Sciatic nerve (tissue), 2 donors: ENCODE data around the gene TEX54. TPM values are rescaled to one million over a fixed set of nuclear protein-coding genes. Genes with fewer than 3 reads are reported as not detected.
"Not testable (repeated sequence)": the region's sequence is repeated elsewhere in the genome, so short reads cannot be mapped to it uniquely, and the experiment has no call there.

Experiments used
- ATAC-seq: fragments of 200-7000 bp; cut with Tn5 transposase; one replicate; pipeline ENCODE4 v1.9.1; 2020; ENCODE audit warnings: mild to moderate bottlenecking, moderate library complexity
- DNase-seq: peaks from one replicate; pipeline ENCODE4 v3.0.0-alpha.2; 2020; ENCODE audit warnings: low spot score
- intact Hi-C: fragments of 100-400 bp; cut with DNase I; formaldehyde crosslinking; loops from one replicate; pipeline ENCODE4 v1.14.2; 2022
- total RNA-seq: library from RNA; stranded (reverse); fragmentation: NEBNext Ultra II Directional; extraction: Animal tissue kit (Norgen Biotek cat#: 25700); gene quantifications from one replicate; pipeline ENCODE4 v1.2.1, GENCODE V29; 2021
- donor health status: DM: no; HTN: no; CAD: no.
- donor health status: DM: no; HTN: no; CAD: no.

The TEX54 gene
- not detected for total RNA-seq

DNA sequence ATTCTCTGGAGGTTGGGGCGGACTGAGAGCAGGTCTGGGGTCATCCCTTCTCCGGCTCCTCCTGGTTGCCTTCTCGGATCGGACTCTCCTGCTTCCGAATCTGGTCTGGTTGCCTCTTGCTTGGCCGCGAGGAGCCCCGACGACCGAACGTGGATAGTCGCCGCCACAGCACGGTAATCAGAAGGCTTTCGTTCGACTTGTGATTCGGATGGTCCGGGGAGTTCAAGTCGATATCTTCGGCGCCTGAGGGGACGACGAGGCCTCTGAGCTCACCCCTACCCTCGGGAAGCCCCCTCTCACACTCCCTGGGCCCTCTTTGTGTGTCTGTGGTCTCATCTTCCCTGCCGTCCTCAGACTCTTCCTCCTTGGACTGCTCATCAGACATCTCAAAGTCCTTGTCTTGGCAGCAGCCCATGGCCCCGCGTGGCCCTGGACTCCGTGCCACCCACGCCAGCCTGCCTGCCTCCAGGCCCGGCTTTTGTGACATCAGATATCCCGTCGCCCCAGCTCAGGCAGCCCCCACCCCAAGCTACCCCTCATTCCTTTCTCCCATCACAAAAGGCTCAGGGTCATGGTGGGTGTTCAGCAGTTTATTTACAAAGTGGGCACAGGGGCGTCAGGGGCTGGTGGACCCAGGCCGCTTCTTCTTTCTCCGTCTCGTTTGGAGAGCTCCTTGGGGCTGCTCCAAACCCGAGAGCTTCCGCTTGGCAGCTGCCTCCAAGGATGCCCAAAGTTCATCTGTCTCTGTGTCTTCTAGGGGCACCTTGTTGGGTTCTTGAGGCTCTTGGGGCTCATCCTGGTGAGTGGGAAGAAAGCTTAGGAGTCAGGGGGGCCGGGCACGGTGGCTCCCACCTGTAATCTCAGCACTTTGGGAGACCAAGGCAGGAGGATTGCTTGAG lies at the start of gene TEX54:
TSS of gene TEX54 (minus strand) at position 506 of the 899 bp plus-strand sequence.
- DNase-seq (peak; percentile 69), ATAC-seq (peak; percentile 3)
- intact Hi-C loops: no loop called here

DNA sequence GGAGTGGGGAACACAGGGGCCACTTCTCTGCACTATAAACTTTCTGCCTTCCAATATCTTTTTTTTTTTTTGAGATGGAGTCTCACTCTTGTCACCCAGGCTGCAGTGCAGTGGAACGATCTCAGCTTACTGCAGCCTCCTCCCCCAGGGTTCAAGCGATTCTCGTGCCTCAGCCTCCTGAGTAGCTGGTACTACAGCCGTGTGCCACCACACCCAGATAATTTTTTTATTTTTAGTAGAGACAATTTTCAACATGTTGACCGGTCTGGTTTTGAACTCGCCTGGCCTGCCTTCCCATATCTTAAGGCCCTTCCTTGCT lies 49.7 kb upstream of the TEX54 start:
- DNase-seq (no peak), ATAC-seq (no peak)
- intact Hi-C loops: no loop called here

DNA sequence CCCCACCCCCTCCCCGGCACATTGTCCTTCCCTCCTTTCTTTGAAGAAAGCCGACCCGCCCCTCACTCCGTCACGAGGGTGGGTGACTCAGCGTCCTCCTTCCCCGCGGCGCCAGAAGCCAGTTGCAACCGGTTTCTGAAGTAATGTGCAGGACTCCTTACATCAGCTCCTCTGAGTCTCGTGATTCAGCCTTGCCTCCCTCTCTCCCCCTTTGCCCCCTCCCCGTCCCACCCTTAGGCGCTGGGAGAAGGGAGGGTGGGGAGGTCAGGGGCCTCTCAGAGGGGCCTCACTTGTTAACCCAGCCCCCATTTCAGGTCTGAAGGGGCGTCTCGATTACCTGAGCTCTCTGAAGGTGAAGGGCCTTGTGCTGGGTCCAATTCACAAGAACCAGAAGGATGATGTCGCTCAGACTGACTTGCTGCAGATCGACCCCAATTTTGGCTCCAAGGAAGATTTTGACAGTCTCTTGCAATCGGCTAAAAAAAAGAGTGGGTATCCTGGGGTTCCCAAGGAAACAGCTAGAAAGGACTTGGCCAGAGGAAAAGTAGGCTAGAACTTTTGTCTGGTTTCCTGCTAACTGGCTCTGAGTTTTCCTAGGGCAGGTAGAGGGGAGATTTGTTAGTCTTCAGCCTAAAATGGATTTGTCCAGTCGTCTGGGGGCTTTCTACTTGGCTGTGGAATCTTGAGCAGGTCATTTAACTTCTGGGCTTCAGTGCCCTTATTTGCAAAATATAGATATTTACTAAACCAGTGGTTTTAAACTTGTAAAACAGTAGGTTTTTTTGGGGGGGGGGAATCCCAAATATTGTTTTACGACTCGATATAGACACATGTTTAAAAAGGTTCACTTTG lies 49.2 kb upstream of the TEX54 start:
- DNase-seq (peak; percentile 97), ATAC-seq (peak; percentile 90)
- intact Hi-C loops: no loop called here

DNA sequence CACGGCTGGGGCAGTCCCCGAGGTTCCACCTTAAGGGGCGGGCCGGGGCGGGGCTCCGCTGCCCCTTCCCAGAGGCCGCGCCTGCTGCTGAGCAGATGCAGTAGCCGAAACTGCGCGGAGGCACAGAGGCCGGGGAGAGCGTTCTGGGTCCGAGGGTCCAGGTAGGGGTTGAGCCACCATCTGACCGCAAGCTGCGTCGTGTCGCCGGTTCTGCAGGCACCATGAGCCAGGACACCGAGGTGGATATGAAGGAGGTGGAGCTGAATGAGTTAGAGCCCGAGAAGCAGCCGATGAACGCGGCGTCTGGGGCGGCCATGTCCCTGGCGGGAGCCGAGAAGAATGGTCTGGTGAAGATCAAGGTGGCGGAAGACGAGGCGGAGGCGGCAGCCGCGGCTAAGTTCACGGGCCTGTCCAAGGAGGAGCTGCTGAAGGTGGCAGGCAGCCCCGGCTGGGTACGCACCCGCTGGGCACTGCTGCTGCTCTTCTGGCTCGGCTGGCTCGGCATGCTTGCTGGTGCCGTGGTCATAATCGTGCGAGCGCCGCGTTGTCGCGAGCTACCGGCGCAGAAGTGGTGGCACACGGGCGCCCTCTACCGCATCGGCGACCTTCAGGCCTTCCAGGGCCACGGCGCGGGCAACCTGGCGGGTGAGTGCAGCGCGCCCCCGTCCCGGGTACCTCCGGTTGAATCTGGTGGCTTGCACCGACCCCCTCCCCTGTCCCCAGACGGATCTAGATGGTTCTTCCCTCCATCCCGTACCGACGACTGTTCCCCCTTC lies 48.4 kb upstream of the TEX54 start, which contains the start of gene SLC3A2:
TSS of gene SLC3A2 (plus strand) at position 94 of the 776 bp plus-strand sequence. CDS start at position 222, 128 bp downstream.
- ATAC-seq (peak; percentile 94), DNase-seq (peak; percentile 94)
- intact Hi-C loops: no loop called here

DNA sequence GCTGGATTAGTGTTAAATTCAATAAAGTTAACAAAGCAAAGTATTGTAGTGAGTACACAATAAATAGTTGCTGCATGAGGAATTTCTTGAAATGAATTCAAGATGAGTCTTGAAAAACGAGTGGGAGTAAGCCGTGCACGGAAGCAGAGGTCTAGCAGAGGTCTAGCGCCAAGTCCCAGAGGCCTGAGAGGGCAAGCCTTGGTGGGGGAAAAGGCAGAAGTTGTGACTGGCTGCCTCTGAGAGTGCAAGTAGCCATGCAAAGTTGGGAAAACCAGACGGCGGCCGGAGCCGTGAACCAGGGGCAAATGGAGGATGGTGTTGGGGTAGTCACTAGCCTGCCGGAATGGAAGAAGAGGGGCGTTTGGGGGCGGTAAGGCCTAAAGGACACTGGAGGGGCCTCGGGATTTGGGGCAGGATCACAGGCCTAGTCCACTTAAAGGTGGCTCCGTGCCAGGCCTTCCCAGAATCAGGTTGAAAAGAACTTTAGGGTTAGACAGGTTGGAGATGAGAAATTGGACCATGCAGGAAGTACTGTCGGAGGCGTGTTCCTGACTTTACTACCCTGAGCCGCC lies 47.7 kb upstream of the TEX54 start:
- intact Hi-C loops: no loop called here
- ATAC-seq: peak; percentile 44
- DNase-seq: no peak

DNA sequence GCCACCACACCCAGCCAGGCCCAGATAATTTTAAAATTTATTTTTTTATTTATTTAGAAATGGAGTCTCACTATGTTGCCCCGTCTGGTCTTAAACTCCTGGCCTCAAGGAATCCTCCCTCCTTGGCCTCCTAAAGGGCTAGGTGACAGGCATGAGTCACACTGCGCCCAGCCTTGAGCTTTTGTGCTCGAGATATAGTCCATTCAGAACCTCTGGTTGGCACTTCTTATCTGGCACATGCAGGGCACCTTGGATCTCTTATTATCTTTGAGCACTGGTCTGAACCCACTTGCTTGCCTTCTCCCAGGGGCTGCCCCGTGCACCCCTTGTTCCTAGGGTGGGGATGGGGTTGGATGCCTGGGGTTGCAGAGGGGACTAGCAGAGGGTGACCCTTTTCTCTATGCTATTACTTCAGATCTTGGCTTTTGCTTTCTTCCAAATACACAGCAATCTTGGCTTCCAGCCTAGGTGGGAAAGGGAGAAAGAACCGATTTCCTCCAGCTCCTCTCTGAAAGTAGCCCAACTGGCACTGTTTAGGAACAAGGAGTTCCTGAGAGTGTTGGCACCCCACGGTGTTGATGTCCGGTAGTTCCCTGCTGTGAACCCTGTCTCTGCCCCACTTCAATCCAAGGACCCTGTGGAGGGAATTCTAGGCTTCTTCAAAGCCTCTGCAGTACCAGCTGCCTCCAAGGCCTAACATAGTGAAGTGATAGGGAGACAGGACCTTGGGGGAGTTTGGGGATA lies 46.8 kb upstream of the TEX54 start:
- DNase-seq: no peak
- ATAC-seq: no peak
- intact Hi-C loops: no loop called here

DNA sequence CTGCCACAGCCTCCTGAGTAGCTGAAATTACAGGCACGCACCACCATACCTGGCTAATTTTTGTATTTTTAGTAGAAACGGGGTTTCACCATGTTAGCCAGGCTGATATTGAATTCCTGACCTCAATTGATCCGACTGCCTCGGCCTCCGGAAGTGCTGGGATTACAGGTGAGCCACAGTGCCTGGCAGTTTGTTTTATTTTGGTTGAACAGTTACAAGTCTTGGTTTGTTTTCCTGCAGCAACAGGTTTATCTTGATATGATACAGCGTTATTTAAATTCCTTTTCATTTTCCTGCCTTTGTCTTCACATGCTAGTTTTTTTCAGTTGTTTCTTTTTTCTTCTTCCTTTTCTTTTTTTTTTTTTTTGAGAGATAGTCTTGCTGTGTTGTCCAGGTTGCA lies 44.1 kb upstream of the TEX54 start:
- intact Hi-C loops: no loop called here
- DNase-seq (no peak), ATAC-seq (no peak)

DNA sequence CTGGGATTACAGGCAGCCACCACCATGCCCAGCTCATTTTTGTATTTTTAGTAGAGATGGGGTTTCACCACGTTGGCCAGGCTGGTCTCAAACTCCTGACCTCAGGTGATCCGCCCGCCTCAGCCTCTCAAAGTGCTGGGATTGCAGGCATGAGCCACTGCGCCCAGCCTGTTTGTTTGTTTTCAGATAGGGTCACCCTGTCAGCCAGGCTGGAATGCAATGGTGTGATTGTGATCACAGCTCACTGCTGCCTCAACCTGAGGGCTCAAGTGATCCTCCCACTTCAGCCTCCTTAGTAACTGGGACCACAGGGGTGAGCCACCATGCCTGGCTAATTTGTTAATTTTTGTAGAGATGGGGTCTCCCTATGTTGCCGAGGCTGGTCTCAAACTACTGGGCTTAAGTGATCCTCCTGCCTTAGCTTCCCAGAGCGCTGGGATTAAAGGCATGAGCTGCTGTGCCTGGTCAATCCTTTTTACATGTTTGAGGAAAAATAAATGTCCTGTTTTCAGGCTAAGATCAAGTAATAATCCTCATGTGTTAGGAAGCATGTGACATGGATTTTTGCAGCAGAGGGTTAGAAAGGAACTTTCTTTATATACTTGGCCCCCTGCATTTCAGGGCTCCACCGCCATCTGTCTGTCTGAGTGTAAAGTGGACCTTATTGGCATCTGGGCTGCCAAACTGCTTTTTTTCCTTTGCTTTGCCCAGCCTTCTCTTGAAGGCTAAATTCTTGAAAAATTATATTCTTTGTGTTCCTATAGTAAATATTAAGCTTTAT lies 43.2 kb upstream of the TEX54 start:
- ATAC-seq (no peak), DNase-seq (no peak)
- intact Hi-C loops: no loop called here

DNA sequence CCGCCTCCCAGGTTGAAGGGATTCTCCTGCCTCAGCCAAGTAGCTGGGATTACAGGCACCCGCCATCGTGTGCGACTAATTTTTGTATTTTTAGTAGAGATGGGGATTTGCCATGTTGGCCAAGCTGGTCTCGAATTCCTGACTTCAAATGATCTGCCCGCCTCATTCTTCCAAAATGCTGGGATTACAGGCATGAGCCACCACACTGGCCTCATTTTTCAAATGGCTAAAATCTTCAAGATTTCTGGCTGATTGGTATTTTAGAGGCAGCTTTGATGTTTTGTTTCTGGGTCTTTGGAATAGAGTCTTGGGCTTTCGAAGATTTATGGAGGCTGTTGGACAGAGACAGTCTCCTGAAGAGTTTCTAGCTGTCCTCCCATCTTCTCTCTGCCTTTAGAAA lies 42.2 kb upstream of the TEX54 start:
- intact Hi-C loops: no loop called here
- DNase-seq: no peak
- no peak for ATAC-seq

DNA sequence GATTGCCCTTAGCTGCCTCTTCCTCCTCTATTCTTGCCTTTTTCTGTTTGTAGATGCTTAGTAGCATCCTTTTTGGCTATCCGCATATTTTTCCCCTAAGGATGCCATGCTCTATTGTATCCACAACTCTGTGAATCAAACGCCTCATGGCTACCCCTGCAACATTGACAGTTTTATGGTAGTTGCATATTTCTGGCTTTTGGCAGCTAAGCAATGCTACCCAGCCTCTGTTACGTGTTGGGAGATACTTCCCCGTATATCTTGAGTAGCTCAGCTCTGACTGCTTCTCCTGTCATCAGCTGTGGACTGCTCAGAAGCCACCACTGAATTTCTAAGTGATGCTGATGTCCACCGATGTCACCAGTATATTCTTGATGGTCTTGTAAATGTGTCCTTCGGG lies 33.0 kb upstream of the TEX54 start:
- ATAC-seq (no peak), DNase-seq (no peak)
- intact Hi-C loops: no loop called here

DNA sequence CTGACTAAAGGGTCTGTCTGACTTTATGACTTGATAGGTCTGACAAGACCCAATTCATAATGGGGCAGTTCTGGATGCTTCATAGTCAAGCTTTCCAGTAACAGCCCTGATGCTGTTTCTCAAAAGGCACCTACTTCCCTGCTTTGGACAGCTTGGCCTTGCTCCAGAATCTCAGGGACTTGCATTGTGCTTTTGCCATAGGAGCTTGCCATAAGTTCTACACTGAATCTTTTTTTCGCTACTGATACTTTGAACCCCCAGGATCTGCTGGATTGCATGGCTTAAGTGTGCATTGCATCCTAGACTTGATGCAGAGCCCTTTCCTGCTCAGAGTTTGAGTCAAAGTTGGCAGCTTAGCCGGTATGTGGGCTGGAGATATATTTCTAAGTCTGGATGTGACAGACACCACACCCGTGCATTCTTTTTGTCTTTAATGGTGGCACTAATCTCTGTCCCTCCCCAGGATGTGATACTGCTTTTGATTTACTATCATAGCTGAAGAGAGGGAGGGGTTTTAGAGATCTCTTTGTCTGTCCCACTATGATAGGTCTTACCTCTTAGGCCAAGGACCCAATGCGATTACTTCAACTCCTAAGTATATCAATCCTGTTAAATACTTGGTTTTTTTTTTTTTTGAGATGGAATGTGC lies 31.2 kb upstream of the TEX54 start:
- intact Hi-C loops: loop anchor here (5.0 kb wide), 1 partner anchor 77 kb away; the partner anchor contains the start of gene TMEM179B
- DNase-seq (no peak), ATAC-seq (no peak)

DNA sequence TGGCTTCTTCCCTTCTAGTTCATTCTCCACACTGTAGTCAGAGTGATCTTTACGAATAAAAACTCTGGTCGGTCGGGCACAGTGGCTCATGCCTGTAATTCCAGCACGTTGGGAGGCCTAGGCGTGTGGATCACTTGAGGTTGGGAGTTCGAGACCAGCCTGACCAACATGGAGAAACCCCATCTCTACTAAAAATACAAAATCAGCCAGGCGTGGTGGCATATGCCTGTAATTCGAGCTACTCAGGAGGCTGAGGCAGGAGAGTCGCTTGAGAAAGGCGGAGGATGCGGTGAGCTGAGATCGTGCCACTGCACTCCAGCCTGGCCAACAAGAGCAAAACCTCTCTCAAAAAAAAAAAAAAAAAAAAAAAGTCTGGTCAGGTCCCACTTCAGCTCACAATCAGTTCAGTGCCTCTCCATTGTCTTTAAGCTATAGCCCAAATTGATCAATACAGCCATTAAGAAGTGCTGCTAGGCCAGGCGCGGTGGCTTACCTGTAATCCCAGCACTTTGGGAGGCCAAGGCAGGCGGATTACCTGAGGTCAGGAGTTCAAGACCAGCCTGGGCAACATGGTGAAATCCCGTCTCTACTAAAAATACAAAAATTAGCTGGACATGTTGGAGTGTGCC lies 29.0 kb upstream of the TEX54 start:
- intact Hi-C loops: loop anchor here (5.0 kb wide), 1 partner anchor 74 kb away; the partner anchor contains the start of gene TMEM179B
- not testable (repeated sequence) for DNase-seq, ATAC-seq

DNA sequence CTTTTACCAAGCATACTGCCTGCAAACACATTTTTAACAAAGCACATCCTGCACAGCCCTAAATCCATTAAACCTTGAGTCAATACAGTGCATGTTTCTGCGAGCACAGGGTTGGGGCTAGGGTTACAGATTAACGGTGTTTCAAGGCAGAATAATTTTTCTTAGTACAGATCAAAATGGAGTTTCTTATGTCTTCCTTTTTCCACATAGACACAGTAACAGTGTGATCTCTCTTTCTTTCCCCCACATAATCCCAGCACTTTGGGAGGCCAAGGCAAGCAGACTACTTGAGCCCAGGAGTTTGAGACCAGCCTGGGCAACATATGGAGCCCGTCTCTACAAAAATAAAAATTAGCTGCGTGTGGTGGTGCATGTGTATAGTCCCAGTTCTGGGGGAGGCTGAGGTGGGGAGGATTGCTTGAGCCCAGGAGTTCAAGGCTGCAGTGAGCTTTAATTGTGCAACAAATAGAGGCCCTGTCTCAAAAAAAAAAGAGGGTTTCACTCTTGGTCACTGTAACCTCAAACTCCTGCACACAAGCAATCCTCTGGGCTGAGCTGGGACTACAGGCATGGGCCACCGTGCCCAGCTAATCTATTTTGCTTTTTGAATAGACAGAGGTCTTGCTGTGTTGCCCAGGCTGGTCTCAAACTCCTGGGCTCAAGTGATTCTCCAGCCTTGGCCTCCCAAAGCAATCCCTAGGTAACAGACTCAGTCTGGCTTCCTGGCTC lies 28.4 kb upstream of the TEX54 start:
- intact Hi-C loops: loop anchor here (5.0 kb wide), 1 partner anchor 74 kb away; the partner anchor contains the start of gene TMEM179B
- DNase-seq (no peak), ATAC-seq (no peak)

DNA sequence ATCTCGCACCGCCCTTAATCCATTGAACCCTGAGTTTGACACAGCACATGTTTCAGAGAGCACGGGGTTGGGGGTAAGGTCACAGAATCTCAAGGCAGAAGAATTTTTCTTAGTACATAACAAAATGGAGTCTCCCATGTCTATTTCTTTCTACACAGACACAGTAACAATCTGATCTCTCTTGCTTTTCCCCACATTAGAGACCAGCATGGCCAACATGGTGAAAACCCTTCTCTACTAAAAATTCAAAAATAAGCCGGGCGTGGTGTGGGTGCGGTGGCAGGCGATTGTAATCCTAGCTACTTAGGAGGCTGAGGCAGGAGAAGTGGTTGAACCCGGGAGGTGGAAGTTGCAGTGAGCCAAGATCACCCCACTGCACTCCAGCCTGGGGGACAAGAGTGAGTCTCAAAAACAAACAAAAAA lies 26.7 kb upstream of the TEX54 start:
- ATAC-seq, intact Hi-C loops, DNase-seq: not testable (repeated sequence)

DNA sequence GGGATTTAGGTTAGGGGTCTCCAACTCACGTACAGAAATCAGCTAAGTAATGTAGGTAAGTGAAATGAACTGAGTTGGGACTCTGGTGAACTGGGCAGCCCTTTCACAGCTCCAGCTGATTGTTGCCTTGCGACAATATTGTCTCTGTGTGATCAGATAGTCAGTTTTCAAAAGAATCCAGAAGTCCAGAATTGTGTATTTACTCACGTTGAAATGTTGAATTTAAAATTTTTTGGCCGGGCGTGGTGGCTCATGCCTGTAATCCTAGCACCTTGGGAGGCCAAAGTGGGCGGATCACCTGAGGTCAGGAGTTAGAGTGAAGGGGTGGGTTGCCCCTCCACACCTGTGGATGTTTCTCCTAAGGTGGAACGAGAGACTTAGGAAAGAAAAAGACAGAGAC lies 25.6 kb upstream of the TEX54 start:
- no peak for DNase-seq
- ATAC-seq: no peak

DNA sequence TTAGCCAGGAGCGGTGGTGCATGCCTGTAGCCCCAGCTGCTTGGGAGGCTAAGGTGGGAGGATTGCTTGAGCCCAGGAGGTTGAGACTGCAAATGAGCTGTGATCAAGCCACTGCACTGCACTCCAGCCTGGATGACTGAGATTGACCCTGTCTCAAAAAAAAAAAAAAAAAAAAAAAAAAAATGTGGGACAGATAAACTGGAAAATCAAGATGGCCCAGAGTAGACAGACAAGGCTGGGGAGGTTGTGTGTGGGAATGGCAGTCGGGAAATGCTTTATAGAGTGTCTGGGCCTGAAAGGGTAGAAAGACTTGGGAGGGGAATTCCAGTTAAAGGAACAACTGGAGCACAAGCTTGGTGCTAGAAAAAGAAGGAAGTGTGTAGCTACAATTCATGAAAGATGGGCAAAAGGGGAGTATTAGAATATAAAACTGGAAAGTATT lies 24.9 kb upstream of the TEX54 start:
- ATAC-seq: no peak
- DNase-seq: no peak
- intact Hi-C loops: no loop called here

More for the DNA sequence above, 25.6 kb upstream of the TEX54 start:
- intact Hi-C loops: no loop called here
